MCF 10A (cell line): Measurements from ENCODE around the gene SEC14L2. TPM values are rescaled to one million over a fixed set of nuclear protein-coding genes. Genes with fewer than 3 reads are reported as not detected.

Experiments
- Bru-seq: library from RNA; stranded (reverse); fragments of 400-500 nt; gene quantifications from one replicate; lab custom pipeline; 2021; lab: Mats Ljungman, UMichigan
- BruChase-seq, 2 experiments: library from RNA; stranded (reverse); fragments of 400-500 nt; gene quantifications; one replicate each; lab custom pipeline; 2021; lab: Mats Ljungman, UMichigan
- BruUV-seq: library from RNA; stranded (reverse); fragments of 400-500 nt; replicated peaks from 2 replicates; lab custom pipeline; 2021; lab: Mats Ljungman, UMichigan
- CTCF ChIA-PET: fragments of 300-600 bp; sonication (Branson Sonifier 250); formaldehyde crosslinking; extraction: SDS; loops from one replicate; lab custom pipeline; 2021; ENCODE audit warnings: antibody characterized with exemption, inconsistent platforms; lab: Yijun Ruan, JAX
- POLR2A ChIA-PET: fragments of 300-600, 350-650 bp; sonication (Branson Sonifier 250); formaldehyde crosslinking; extraction: SDS; loops from one replicate; lab custom pipeline; 2020; ENCODE audit warnings: antibody characterized with exemption, inconsistent platforms; lab: Yijun Ruan, JAX
- DNase-seq: peaks from one replicate; pipeline ENCODE4 v3.0.0-alpha.2; 2018; ENCODE audit not compliant: unreplicated experiment
- H3K27ac Mint-ChIP-seq: one replicate; pipeline ENCODE4 v1.8.0; 2022; ENCODE audit warnings: mild to moderate bottlenecking, low read depth, mixed read lengths; ENCODE audit not compliant: unreplicated experiment
- H3K27me3 Mint-ChIP-seq: one replicate; pipeline ENCODE4 v1.8.0; 2022; ENCODE audit warnings: mixed read lengths; ENCODE audit not compliant: insufficient read depth, unreplicated experiment
- H3K36me3 Mint-ChIP-seq: one replicate; pipeline ENCODE4 v1.8.0; 2022; ENCODE audit warnings: mild to moderate bottlenecking, moderate library complexity, mixed read lengths; ENCODE audit not compliant: insufficient read depth, unreplicated experiment
- H3K4me1 Mint-ChIP-seq: one replicate; pipeline ENCODE4 v1.8.0; 2022; ENCODE audit warnings: mixed read lengths; ENCODE audit not compliant: insufficient read depth, unreplicated experiment
- H3K4me3 Mint-ChIP-seq: one replicate; pipeline ENCODE4 v1.8.0; 2022; ENCODE audit warnings: mild to moderate bottlenecking, moderate library complexity, mixed read lengths; ENCODE audit not compliant: unreplicated experiment
- H3K9me3 Mint-ChIP-seq: one replicate; pipeline ENCODE4 v1.8.0; 2022; ENCODE audit warnings: mixed read lengths; ENCODE audit not compliant: unreplicated experiment
- CTCF ChIP-seq: fragments of 200-600 bp; IDR thresholded peaks from one replicate; pipeline ENCODE4 v1.8.0; 2022; ENCODE audit warnings: antibody characterized with exemption, mild to moderate bottlenecking; ENCODE audit not compliant: unreplicated experiment
- intact Hi-C: fragments of 100-400 bp; cut with micrococcal nuclease; formaldehyde crosslinking; loops from 2 replicates; pipeline ENCODE4 v1.14.1; 2022
- long read RNA-seq: library from polyadenylated mRNA; stranded (forward); transcript quantifications from one replicate; pipeline ENCODE4 v2.0.0, GENCODE V29; 2022
- total RNA-seq: library from RNA; stranded (reverse); gene quantifications from 2 replicates; pipeline ENCODE4 v1.2.3, GENCODE V29; 2022

Gene SEC14L2
- total RNA-seq (20.0 and 29.1 TPM in 2 replicates), Bru-seq, nascent RNA (percentile 58 among the genes with signal in this experiment), BruChase-seq, experiment 1, labeled RNA remaining after a 6-hour chase (percentile 69 among the genes with signal in this experiment), BruChase-seq, experiment 2, labeled RNA remaining after a 2-hour chase (percentile 65 among the genes with signal in this experiment)
- long read RNA-seq, full-length matches to known transcripts = 8 of 19 reads
- long read RNA-seq, partial matches to known transcripts = 6 of 19 reads
- long read RNA-seq, other reads (novel, unspliced or antisense) = 5 of 19 reads

GRCh38 chr22:30396871-30397655, at the start of gene SEC14L2:
SEC14L2 (plus strand) TSS chr22:30397018; CDS start chr22:30397117, 99 bp downstream.
- ChIA-PET POLR2A (interaction anchor here (0.6 to 16.9 kb wide), 15 partner anchors 9 to 638 kb away, joined by 3 to 532 read pairs (median 4); partner anchors contain the start of genes CASTOR1, CCDC157, MTFP1 and PES1), CTCF (interaction anchor here (0.6 to 3.0 kb wide), 14 partner anchors 8 to 340 kb away, joined by 3 to 26 read pairs (median 4); partner anchors contain the start of genes MTFP1 and RNF215)
- TF ChIP-seq CTCF = no peak
- Mint-ChIP-seq H3K4me1 (peaks cover 29% of the 10 kb centered on the region), H3K4me3 (peak within 1 kb of the TSS; percentile 85), H3K9me3 (no peaks in the 10 kb centered on the region), H3K36me3 (peaks cover 17% of the 10 kb centered on the region), H3K27ac (peak within 1 kb of the TSS; percentile 81), H3K27me3 (no peaks in the 10 kb centered on the region)
- peak; percentile 72 for DNase-seq
- intact Hi-C loops = loop anchor here (1.0 kb wide), 1 partner anchor 29 kb away; no protein-coding TSS in a partner anchor
- TSS peak; percentile 68 for BruUV-seq

GRCh38 chr22:30347255-30347892, 49.4 kb upstream of the SEC14L2 start:
- CTCF ChIA-PET = interaction anchor here (1.3 kb wide), 1 partner anchor 15 kb away, joined by 4 read pairs; no protein-coding TSS in a partner anchor
- no peaks in the 10 kb centered on the region for H3K27me3 Mint-ChIP-seq
- no peaks in the 10 kb centered on the region for H3K4me1 Mint-ChIP-seq
- H3K27ac Mint-ChIP-seq = no peak overlapping the region
- no peak for DNase-seq
- POLR2A ChIA-PET = interaction anchor here (1.0 to 1.4 kb wide), 3 partner anchors 12 to 21 kb away, joined by 3 to 4 read pairs (median 3); partner anchors contain the start of gene TBC1D10A
- no peak overlapping the region for H3K4me3 Mint-ChIP-seq
- TF ChIP-seq CTCF = no peak
- peaks cover 93% of the 10 kb centered on the region for H3K36me3 Mint-ChIP-seq
- intact Hi-C loops = no loop called here
- no TSS peak for BruUV-seq
- no peaks in the 10 kb centered on the region for H3K9me3 Mint-ChIP-seq

GRCh38 chr22:30348404-30348803, 48.4 kb upstream of the SEC14L2 start:
- Mint-ChIP-seq H3K27me3 (no peaks in the 10 kb centered on the region), H3K4me1 (peaks cover under 1% of the 10 kb centered on the region), H3K27ac (peak overlapping the region; percentile 27), H3K36me3 (peaks cover 91% of the 10 kb centered on the region), H3K4me3 (no peak overlapping the region), H3K9me3 (no peaks in the 10 kb centered on the region)
- no peak for DNase-seq
- TF ChIP-seq CTCF = no peak
- POLR2A ChIA-PET = no interaction called here
- intact Hi-C loops = no loop called here
- no TSS peak for BruUV-seq
- CTCF ChIA-PET = interaction anchor here (1.0 to 1.3 kb wide), 2 partner anchors 16 to 61 kb away, joined by 4 to 5 read pairs; no protein-coding TSS in a partner anchor
